ENCODE results near the gene LMX1B.
"Not testable (repeated sequence)": the region's sequence is repeated elsewhere in the genome, so short reads cannot be mapped to it uniquely, and the experiment has no call there.

The LMX1B gene

GRCh38 chr9:126635661-126636439 lies 22.1 kb downstream of the LMX1B start:
- DNase-seq: no peak

- DNase-seq: no peak
Measured at GRCh38 chr9:126636983-126637798, 23.5 kb downstream of the LMX1B start.

DNA sequence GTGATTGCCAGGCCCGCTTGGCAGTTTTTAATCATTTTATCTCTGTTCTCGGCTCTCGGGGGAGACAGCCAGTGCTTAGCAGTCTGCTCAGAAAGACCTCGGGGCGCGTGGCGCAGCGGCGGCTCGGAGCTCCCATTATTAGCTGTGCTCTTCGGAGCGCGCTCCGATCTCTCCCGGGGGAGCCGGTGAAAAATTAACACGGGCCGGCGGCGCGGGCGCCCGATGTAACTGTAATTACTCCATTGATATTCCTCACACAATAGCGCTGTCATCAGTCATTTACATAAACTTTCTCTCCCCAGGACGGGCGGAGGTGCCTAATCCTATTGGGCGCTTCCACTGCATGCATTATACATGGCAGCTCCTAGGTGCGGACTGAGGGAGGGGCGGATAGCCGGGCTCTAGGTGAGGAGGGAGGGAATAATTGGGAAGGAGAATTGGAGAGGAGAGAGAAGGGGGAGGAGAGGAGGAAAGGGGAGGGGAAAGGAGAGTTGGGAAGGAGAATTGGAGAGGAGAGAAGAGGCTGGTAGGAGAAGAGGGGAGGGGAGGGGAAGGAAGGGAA lies 24.9 kb downstream of the LMX1B start:
- DNase-seq: no peak

GRCh38 chr9:126639318-126640000 lies 25.7 kb downstream of the LMX1B start:
- no peak for DNase-seq

DNA sequence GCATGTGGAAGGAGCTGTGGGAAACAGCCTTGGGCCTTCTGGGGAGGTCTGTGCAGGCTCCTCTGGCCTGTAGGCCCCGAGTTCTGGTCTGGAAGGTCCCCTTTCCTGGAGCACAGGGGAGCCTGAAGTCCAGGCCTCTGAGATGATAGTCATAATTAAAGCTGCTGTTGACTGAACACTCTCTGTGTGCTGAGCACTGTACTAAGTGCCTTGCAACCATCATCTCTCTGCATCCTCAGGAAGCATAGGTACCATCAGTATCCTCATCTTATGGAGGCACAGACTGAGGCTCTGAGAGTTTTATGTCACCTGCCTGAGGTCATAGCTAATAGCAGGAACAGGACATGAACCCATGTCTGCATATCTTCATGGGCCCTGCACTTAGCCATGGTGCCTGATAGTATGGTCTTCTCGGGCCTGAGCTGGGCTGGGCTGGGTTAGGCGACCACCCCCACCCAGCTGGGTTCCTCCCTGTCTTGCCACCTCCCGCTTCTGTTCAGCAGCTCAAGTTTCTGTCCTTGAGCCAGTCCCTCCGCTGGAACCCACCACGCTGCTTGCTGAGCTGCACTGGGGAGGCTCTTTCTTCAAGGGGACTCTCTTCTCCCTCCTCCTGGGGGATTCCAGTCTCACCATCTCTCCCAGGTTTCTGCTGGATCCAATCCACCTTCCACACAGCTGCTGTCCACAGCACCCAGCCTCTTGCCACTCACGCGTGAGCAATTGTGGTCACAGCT lies 27.6 kb downstream of the LMX1B start:
- no peak for DNase-seq

GRCh38 chr9:126642010-126642744 lies 28.4 kb downstream of the LMX1B start:
- DNase-seq: no peak

DNA sequence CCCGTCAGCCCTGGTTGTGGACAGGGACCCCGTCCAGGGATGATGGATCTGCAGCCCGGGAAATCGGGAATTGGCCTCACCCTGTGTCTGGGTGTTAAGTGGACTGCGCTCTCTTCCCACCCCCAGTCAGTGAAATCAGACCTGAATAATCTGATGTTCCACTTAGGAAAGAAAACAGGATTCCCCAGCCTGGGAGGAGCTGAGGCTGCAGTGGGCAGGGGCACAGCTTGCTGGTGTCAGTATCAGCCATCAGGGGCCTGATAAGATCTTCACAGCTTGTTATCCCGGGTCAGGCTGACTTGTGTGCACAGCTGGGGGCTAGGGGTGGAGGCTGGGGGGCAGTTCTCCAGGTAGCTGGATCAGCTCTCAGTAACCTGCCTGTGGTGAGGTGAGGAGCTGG lies 29.1 kb downstream of the LMX1B start:
- DNase-seq: no peak

GRCh38 chr9:126643945-126644527 lies 30.3 kb downstream of the LMX1B start:
- DNase-seq: no peak

- DNase-seq: no peak
Measured at GRCh38 chr9:126646162-126646561, 32.4 kb downstream of the LMX1B start.

DNA sequence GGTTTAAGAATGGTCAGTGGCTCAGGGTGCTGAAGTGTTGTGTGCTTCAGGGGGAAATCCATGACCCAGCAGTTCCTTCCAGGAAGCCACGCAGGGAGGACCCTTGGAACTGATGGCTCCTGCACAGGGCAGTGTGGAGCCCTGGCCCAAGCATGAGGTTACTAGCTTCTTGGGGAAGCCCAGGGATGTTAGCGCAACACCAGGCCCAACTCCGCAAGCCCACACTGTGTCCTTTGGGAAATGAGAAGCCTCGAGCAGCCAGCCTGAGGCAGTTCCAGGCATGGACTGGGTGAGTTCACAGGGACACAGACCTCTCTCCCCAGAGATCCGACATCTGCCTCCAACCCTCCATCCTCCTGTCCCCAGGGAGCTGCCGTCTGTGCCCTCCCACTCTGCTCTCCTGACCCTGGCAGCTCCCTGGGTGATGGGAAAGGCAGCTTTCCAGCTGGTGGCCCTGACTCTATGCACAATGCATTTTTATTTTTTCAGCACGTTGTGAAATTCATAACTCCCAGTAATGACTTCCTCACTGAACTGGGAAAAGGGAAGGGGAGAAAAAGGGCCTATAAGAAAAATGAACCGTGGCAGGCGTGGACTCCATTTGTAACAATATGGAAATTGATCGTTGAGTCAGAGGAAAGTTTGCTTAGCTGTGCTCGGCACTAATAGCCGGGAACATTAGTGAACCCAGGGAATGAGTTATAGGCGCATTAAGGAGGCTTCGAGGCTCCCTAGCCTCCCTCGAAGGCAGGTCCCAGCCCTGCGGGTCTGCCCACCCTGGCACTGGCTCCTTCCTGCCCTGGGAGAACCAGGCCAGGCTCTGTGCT lies 34.1 kb downstream of the LMX1B start:
- DNase-seq: no peak

DNA sequence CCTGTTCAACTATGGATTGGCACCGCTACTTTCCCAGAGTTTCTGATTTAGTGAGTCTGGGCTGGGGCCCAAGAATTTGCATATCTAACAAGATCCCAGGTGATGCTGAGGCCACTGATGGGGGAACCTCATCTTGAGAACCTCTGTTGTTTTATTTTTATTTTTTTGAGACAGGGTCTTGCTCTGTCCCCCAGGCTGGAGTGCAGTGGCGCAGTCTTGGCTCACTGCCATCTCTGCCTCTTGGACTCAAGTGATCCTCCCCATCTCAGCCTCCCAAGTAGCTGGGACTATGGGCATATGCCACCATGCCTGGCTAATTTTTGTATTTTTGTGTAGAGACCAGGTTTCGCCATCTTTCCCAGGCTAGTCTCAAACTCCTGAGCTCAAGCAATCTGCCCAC lies 35.7 kb downstream of the LMX1B start:
- no peak for DNase-seq

DNA sequence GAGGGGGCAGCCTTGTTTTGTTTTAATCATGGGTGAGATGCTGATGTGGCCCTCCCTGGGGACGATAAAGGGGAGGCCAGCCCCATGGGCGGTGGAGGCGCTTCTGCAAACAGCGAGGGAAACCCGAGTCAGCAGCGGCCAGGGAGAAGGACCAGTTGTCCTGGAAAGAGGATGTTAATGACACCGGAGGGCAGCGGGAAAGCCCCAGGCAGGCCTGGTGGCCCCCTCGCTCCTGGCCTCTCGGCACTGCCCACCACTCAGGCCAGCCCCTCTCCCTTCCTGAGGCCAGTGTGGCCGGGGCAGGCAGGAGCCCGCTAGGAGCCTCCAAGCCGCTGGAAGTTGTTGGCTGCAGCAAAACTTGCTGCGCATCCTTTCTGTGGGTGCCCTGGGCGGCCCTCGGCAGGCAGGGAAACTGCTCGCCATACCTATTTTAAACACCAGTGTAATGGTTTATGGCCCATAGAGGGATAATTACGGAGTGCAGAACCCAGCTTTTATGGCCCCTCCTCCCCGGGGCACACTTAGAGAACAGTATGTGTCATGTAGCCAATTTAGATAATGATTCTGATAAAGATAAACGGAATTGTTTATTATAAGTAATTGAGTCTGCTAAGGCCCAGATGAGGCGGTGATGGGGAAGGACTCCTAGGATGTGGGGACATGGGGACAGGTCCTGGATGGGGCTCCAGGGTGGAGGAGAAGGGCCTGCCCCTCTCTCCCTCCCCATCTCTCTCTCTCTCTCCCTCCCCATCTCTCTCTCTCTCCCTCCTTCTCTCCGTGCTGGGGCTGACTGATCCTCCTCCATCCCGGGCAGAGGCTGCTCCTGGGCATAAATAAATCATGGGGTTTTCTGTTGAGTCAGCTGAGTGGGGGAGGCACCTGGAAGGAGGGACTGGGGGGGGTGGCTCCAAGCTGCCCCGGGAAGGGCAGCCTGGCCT lies 36.9 kb downstream of the LMX1B start:
- DNase-seq: no peak

DNA sequence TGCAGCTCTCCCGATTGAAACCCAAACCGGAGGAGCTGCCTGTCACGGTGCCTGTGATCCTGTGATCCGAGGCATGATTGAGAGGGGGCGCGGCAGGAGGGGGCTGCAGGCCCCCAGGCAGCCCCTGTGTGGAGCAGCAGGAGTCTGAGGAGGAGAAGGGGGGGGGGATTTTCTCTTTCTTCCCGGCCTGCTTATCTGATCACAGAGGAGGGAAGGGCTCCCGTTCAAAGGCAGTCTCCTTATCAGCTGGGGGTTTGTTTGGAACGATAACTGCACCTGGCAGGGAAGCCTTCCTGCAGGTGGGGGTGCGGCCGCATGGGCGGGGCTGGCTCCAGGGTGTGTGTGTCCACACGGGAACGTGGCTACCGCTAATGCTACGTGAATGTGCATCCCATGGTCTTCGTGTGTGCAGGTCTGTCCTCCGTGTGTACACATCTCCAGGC lies 38.4 kb downstream of the LMX1B start:
- DNase-seq: no peak

GRCh38 chr9:126654124-126654523 lies 40.4 kb downstream of the LMX1B start:
- no peak for DNase-seq

- not testable (repeated sequence) for DNase-seq
Measured at GRCh38 chr9:126656214-126656613, 42.5 kb downstream of the LMX1B start.

DNA sequence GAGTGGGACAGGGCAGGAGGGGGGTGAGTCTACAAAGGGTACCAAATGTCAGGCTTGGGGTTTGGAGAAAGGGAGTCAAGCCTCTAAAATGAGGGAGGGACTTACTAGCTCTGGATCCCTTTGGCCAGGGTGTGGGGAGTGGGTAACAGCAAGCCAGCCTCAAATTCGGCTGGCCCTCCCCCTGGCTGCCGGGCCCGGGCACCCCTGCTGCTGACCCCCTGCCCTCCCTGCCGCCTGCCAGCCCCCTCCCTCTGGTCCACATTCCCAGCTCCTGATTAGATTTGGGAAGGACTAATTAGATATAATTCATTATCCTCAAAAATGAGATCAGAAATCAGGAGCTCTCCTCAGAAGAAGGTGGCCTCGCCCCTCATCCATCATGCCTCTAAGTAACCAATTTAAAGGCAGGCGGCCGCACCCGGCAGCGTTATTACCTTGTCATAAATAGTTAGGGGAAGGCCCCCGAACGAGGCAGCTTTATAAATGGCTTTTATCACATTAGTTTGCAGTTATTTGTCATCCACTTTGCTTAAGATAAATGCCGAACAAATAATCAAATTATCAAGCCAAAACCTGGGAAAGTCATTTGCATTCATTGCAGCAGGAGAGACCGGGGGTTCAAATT lies 44.6 kb downstream of the LMX1B start:
- no peak for DNase-seq

DNA sequence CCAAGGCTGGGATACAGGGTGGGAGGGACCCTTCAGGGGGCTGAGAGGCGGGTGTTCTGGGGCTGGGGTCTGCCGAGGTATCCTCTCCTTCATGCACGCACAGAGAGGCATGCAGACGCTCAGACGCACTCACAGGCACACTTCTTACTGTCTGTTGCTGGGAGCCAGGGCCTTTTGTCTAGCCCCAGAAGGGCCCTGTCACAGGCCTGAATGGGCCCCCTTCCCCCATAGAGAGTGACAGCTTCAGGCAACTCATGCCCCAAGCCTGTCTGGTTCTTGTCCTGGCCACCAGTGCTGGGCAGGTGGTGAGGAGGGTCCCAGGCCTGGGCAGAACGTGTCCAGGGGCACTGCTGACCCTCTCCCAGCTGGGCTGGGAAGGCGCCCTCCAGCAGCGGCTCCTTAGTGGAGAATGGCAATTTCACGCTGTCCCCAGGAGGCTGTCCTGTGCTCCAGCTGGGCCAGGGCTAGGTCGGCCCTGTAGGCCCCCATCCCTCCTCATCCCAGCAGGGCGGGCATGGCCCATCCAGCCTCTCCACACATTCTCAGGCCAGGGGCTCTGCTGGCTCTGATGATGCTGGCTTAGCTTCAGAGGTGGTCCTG lies 45.3 kb downstream of the LMX1B start:
- DNase-seq: no peak

DNA sequence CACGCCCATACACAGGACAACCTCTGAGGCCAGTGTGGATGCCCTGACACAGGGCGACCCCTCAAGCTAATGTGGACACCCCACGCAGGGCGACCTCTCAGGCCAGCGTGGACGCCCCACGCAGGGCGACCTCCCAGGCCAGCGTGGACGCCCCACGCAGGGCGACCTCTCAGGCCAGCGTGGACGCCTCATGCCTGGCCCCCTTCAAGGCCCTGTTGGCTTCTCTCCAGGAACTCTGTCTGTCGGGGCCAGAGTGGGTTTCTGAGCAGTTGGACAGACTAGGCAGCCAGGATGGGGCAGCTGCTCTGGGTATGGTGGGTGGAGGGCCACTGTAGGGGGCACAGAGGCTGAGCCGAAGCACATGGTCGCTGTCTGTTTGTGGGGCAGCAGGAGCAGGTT lies 47.4 kb downstream of the LMX1B start:
- no peak for DNase-seq

Measured in activated effector memory CD4-positive, alpha-beta T cell treated with Interleukin-2 at 50 U/mL for 16 hours (primary cell).